ENCODE measurements around the gene PDE6H.

The PDE6H gene

GRCh38 chr12:14952299-14952921 lies 20.4 kb upstream of the PDE6H start:
- no peak for DNase-seq

GRCh38 chr12:14953752-14954151 lies 19.1 kb upstream of the PDE6H start:
- DNase-seq: no peak

GRCh38 chr12:14954269-14954668 lies 18.6 kb upstream of the PDE6H start:
- no peak for DNase-seq

- DNase-seq: no peak
Observed at GRCh38 chr12:14956024-14956891, 16.6 kb upstream of the PDE6H start.

GRCh38 chr12:14956905-14957304 lies 15.9 kb upstream of the PDE6H start:
- no peak for DNase-seq

GRCh38 chr12:14957551-14958168 lies 15.2 kb upstream of the PDE6H start:
- no peak for DNase-seq

GRCh38 chr12:14958361-14959125 lies 14.3 kb upstream of the PDE6H start:
- DNase-seq: no peak

GRCh38 chr12:14959126-14959440 lies 13.8 kb upstream of the PDE6H start:
- no peak for DNase-seq

- no peak for DNase-seq
Observed at GRCh38 chr12:14959463-14959862, 13.4 kb upstream of the PDE6H start.

- DNase-seq: no peak
Observed at GRCh38 chr12:14959916-14960496, 12.8 kb upstream of the PDE6H start.

GRCh38 chr12:14960548-14961465 lies 12.0 kb upstream of the PDE6H start:
- DNase-seq: no peak

GRCh38 chr12:14961466-14962152 lies 11.2 kb upstream of the PDE6H start, which contains the start of gene ARHGDIB:
ARHGDIB (minus strand) TSS chr12:14961601; CDS start chr12:14950712, 10,889 bp downstream.
- DNase-seq: no peak

GRCh38 chr12:14962153-14962539 lies 10.7 kb upstream of the PDE6H start:
- DNase-seq: no peak

GRCh38 chr12:14962797-14963196 lies 10.0 kb upstream of the PDE6H start:
- DNase-seq: no peak

- DNase-seq: no peak
Observed at GRCh38 chr12:14963520-14963919, 9.3 kb upstream of the PDE6H start.

- no peak for DNase-seq
Observed at GRCh38 chr12:14964406-14964805, 8.4 kb upstream of the PDE6H start.

GRCh38 chr12:14965221-14965620 lies 7.6 kb upstream of the PDE6H start:
- no peak for DNase-seq

GRCh38 chr12:14968478-14968877 lies 4.4 kb upstream of the PDE6H start:
- no peak for DNase-seq

- no peak for DNase-seq
Observed at GRCh38 chr12:14970473-14970872, 2.4 kb upstream of the PDE6H start.

GRCh38 chr12:14974633-14975032 lies 1.8 kb downstream of the PDE6H start:
- DNase-seq: no peak

GRCh38 chr12:14975457-14975856 lies 2.6 kb downstream of the PDE6H start:
- no peak for DNase-seq
